Stomach (tissue), 9 donors: ENCODE measurements around the gene HYDIN. TPM values are rescaled to one million over a fixed set of nuclear protein-coding genes. Genes with fewer than 3 reads are reported as not detected.
"Not testable (repeated sequence)": the region's sequence is repeated elsewhere in the genome, so short reads cannot be mapped to it uniquely, and the experiment has no call there.

Experiments
- DNase-seq, 2 donors: peaks; one replicate each; pipeline versions ENCODE4 v3.0.0 to v3.0.0-alpha.2; 2013 to 2019
- H3K27ac ChIP-seq, 5 donors: fragments of 200-600 bp in 4 of 5; sonication (generic) in 4 of 5; one replicate each; pipeline ENCODE4 v1.5.1; 2013 to 2019; ENCODE audit warnings: mild to moderate bottlenecking in 1 of 5, moderate library complexity in 1 of 5
- H3K27me3 ChIP-seq, 3 donors: fragments of 200-600 bp; sonication (generic); one replicate each; pipeline ENCODE4 v1.5.1; 2017 to 2019; ENCODE audit warnings: mixed run types in 1 of 3
- H3K36me3 ChIP-seq, 4 donors: fragments of 200-600 bp; sonication (generic); 1 replicate in 3 of 4; 2 replicates in 1 of 4; pipeline ENCODE4 v1.5.1; 2016 to 2019
- H3K4me1 ChIP-seq, 4 donors: fragments of 200-600 bp; sonication (generic); one replicate each; pipeline ENCODE4 v1.5.1; 2016 to 2019
- H3K4me3 ChIP-seq, 4 donors: fragments of 200-600 bp; sonication (generic) in 3 of 4; one replicate each; pipeline ENCODE4 v1.5.1; 2016 to 2019; ENCODE audit warnings: mild to moderate bottlenecking in 1 of 4
- H3K9me3 ChIP-seq, 4 donors: fragments of 200-600 bp; sonication (generic); one replicate each; pipeline ENCODE4 v1.5.1; 2016 to 2019
- EP300 ChIP-seq: sonication (generic); formaldehyde crosslinking; IDR thresholded peaks from one replicate; pipeline ENCODE4 v1.6.1; 2017; ENCODE audit warnings: antibody characterized with exemption
- POLR2A ChIP-seq, 4 donors: fragments of 450-650 bp; IDR thresholded peaks; one replicate each; pipeline ENCODE4 v1.6.1; 2016; ENCODE audit warnings: antibody characterized with exemption in 4 of 4, control low read depth in 2 of 4, mild to moderate bottlenecking in 1 of 4, moderate library complexity in 1 of 4
- POLR2AphosphoS5 ChIP-seq, 3 donors: sonication (generic); formaldehyde crosslinking; IDR thresholded peaks; one replicate each; pipeline ENCODE4 v1.6.1; 2016; ENCODE audit warnings: antibody characterized with exemption in 3 of 3
- WGBS, 5 donors: extraction: QIAGEN DNeasy Blood & Tissue Kit in 3 of 5; methylation state at CpG; one replicate each; pipeline versions ENCODE4 v1.1.5 to v1.1.7; 2013 to 2018; 5-methylcytosine and 5-hydroxymethylcytosine counted together
- intact Hi-C: fragments of 100-400 bp; cut with DNase I; formaldehyde crosslinking; loops from one replicate; pipeline ENCODE4 v1.15.1; 2023; ENCODE audit warnings: low total_unique reads
- polyA plus RNA-seq, 3 donors: library from polyadenylated mRNA; stranded (reverse); fragments of 200-250 nt; gene quantifications; one replicate each; pipeline ENCODE4 v1.2.3, GENCODE V29; 2013
- total RNA-seq, 5 donors: library from RNA; depleted of rRNA; stranded (reverse); fragments of >200 nt; gene quantifications; one replicate each; pipeline versions ENCODE4 v1.1.0 to v1.2.3, GENCODE V29; 2014 to 2016
- TF ChIP-seq, protein P1 (sequence below), 7 experiments: fragments of 450-650 bp in 4 of 7; fragments of 200-600 bp in 3 of 7; sonication (generic) in 3 of 7; IDR thresholded peaks; one replicate each; pipeline ENCODE4 v1.5.1; 2016 to 2019; ENCODE audit warnings: antibody characterized with exemption in 7 of 7, control low read depth in 2 of 7, mild to moderate bottlenecking in 1 of 7
- donor health status: healthy with polysubstance abuse.
- donor health status: Bipolar disorder and iron deficiency.
- donor health status: healthy.

HYDIN gene
- total and polyA plus RNA-seq, 8 donors: 0.05 to 11.2 (median 0.58) TPM; not detected in 1

GRCh38 chr16:70818088-70818487 lies 412.4 kb downstream of the HYDIN start:
- H3K4me1 ChIP-seq, H3K27ac ChIP-seq, H3K27me3 ChIP-seq, DNase-seq, H3K9me3 ChIP-seq, intact Hi-C loops, H3K4me3 ChIP-seq, H3K36me3 ChIP-seq: not testable (repeated sequence)
- 38 to 83% (median 82%) methylated on average over 1 to 12 of the region's 13 CpGs for WGBS, 5 donors

DNA sequence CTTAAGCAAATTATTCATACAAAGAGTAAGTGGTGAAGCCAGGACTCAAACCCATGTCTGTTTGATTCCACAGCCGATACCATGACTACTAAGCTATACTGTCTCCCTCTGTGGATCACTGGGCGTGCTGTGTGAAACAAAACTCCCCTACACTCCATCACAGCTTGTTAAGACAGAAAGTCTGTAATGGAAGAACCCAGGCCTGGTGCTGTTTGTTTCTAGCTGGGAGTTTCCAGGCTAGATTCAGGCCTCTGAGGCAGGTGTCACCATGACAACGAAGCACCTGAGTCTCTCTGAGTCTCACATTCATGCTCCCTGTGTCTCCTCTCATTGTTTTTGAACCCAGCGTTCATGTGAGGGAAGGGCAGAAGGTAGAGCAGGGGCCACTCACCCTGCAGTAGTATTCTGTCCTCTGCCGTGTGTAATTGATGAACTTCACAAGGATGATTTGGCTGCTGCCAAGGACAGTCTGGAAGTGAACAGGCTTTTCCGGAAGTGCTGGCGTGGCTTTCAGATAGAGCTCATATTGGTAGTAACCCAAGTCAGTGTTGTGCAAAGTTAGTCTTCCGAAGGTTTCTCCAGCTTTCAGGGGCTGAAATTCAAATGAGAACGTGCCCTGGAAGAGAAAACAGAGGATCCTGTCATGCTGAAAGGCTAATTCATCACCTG lies 421.0 kb downstream of the HYDIN start:
- no peaks in the 10 kb centered on the region for H3K4me1 ChIP-seq
- peaks cover 0 to 3% (median 0%) of the 10 kb centered on the region in 4 donors for H3K9me3 ChIP-seq
- no peak overlapping the region for H3K4me3 ChIP-seq
- H3K36me3 ChIP-seq: no peaks in the 10 kb centered on the region
- WGBS, 5 donors: 55 to 60% (median 58%) methylated on average over 9 of the region's 9 CpGs
- no peak overlapping the region for H3K27ac ChIP-seq
- TF ChIP-seq, protein P1, sequence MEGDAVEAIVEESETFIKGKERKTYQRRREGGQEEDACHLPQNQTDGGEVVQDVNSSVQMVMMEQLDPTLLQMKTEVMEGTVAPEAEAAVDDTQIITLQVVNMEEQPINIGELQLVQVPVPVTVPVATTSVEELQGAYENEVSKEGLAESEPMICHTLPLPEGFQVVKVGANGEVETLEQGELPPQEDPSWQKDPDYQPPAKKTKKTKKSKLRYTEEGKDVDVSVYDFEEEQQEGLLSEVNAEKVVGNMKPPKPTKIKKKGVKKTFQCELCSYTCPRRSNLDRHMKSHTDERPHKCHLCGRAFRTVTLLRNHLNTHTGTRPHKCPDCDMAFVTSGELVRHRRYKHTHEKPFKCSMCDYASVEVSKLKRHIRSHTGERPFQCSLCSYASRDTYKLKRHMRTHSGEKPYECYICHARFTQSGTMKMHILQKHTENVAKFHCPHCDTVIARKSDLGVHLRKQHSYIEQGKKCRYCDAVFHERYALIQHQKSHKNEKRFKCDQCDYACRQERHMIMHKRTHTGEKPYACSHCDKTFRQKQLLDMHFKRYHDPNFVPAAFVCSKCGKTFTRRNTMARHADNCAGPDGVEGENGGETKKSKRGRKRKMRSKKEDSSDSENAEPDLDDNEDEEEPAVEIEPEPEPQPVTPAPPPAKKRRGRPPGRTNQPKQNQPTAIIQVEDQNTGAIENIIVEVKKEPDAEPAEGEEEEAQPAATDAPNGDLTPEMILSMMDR (IDR thresholded peaks at IDR 0.05): no peak
- TF ChIP-seq POLR2AphosphoS5 (IDR thresholded peaks at IDR 0.05) (no peak), EP300 (no peak), POLR2A (IDR thresholded peaks at IDR 0.05) (no peak)
- DNase-seq: peak in 1 of 2 donors; percentile 26
- peaks cover 0 to 28% (median 6%) of the 10 kb centered on the region in 3 donors for H3K27me3 ChIP-seq
- intact Hi-C loops: no loop called here

GRCh38 chr16:70808371-70808770 lies 422.2 kb downstream of the HYDIN start:
- Histone ChIP-seq H3K27me3 (peaks cover 0 to 28% (median 6%) of the 10 kb centered on the region in 3 donors), H3K27ac (no peak overlapping the region), H3K36me3 (no peaks in the 10 kb centered on the region), H3K9me3 (peaks cover 0 to 12% (median 4%) of the 10 kb centered on the region in 4 donors), H3K4me3 (no peak overlapping the region), H3K4me1 (no peaks in the 10 kb centered on the region)
- intact Hi-C loops: no loop called here
- TF ChIP-seq POLR2AphosphoS5 (IDR thresholded peaks at IDR 0.05) (no peak), EP300 (no peak), POLR2A (IDR thresholded peaks at IDR 0.05) (no peak)
- TF ChIP-seq, protein P1 (IDR thresholded peaks at IDR 0.05): no peak
- no peak for DNase-seq

- Histone ChIP-seq H3K36me3 (no peaks in the 10 kb centered on the region), H3K27ac (no peak overlapping the region), H3K27me3 (peaks cover 0 to 28% (median 6%) of the 10 kb centered on the region in 3 donors), H3K4me1 (peaks cover 0 to 8% (median 4%) of the 10 kb centered on the region in 4 donors), H3K9me3 (peaks cover 0 to 12% (median 4%) of the 10 kb centered on the region in 4 donors), H3K4me3 (no peak overlapping the region)
- intact Hi-C loops: no loop called here
- WGBS, 5 donors: 65 to 79% (median 72%) methylated on average over 3 of the region's 3 CpGs
- no peak for DNase-seq
- TF ChIP-seq EP300 (no peak), POLR2AphosphoS5 (IDR thresholded peaks at IDR 0.05) (no peak), POLR2A (IDR thresholded peaks at IDR 0.05) (no peak)
- TF ChIP-seq, protein P1 (IDR thresholded peaks at IDR 0.05): no peak
These were observed 424.7 kb downstream of the HYDIN start for GRCh38 chr16:70805787-70806186.

DNA sequence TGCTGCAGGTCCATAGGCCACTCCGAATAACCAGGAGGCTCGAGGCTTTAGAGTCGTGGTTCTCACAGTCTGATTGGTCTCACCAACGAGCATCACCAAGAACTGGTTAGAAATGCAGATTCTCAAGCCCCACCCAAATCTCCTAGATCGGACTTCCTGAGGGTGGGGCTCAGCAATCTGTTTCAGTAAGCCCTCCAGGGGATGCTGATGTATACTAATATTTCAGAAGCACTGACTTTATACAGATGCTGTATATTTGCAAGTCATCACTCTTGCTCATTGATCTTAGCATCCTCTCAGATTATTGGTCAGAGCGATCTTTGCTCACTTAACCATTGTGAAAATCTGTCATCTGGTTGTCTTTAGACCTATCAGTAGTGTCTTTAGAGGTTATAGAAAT lies 425.1 kb downstream of the HYDIN start:
- 58 to 69% (median 63%) methylated on average over 6 of the region's 6 CpGs for WGBS, 5 donors
- H3K27ac ChIP-seq: no peak overlapping the region
- H3K9me3 ChIP-seq: peaks cover 0 to 12% (median 4%) of the 10 kb centered on the region in 4 donors
- no peaks in the 10 kb centered on the region for H3K36me3 ChIP-seq
- peaks cover 2 to 11% (median 7%) of the 10 kb centered on the region in 4 donors for H3K4me1 ChIP-seq
- H3K27me3 ChIP-seq: peaks cover 0 to 28% (median 6%) of the 10 kb centered on the region in 3 donors
- intact Hi-C loops: no loop called here
- DNase-seq: no peak
- TF ChIP-seq EP300 (no peak), POLR2A (IDR thresholded peaks at IDR 0.05) (no peak), POLR2AphosphoS5 (IDR thresholded peaks at IDR 0.05) (no peak)
- TF ChIP-seq, protein P1 (IDR thresholded peaks at IDR 0.05): no peak
- H3K4me3 ChIP-seq: no peak overlapping the region
